ENCODE results near the gene PRTG.

DNA sequence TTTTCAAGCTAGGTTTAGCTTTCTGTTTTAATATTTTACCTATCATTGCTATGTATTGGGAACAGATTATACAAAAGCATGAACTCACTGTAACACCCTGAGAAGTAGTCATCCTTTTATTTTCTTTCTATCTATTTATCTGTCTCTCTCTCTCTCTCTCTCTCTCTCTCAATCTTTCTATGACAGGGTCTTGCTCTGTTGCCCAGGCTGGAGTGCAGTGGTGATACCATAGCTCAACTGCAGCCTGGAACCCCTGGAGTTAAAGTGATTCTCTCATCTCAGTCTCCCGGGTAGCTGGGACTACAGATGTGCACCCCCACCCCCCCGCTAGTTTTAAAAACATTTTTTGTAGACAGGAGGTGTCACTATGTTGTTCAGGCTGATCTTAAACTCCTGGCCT, 28.9 kb downstream of the PRTG start:
- TF ChIP-seq, protein P1, sequence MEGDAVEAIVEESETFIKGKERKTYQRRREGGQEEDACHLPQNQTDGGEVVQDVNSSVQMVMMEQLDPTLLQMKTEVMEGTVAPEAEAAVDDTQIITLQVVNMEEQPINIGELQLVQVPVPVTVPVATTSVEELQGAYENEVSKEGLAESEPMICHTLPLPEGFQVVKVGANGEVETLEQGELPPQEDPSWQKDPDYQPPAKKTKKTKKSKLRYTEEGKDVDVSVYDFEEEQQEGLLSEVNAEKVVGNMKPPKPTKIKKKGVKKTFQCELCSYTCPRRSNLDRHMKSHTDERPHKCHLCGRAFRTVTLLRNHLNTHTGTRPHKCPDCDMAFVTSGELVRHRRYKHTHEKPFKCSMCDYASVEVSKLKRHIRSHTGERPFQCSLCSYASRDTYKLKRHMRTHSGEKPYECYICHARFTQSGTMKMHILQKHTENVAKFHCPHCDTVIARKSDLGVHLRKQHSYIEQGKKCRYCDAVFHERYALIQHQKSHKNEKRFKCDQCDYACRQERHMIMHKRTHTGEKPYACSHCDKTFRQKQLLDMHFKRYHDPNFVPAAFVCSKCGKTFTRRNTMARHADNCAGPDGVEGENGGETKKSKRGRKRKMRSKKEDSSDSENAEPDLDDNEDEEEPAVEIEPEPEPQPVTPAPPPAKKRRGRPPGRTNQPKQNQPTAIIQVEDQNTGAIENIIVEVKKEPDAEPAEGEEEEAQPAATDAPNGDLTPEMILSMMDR (IDR thresholded peaks at IDR 0.05): no peak
- TF ChIP-seq POLR2A (IDR thresholded peaks at IDR 0.05): no peak

All from uterus (tissue), 2 donors.